Activated CD8-positive, alpha-beta memory T cell treated with anti-CD3 and anti-CD28 coated beads for 4 hours (primary cell): ENCODE data around the gene CCDC187.

Source experiments
- DNase-seq, 2 donors: peaks; one replicate each; pipeline ENCODE4 v3.0.0-alpha.2; 2020; ENCODE audit warnings: low read depth in 2 of 2

Gene CCDC187

DNA sequence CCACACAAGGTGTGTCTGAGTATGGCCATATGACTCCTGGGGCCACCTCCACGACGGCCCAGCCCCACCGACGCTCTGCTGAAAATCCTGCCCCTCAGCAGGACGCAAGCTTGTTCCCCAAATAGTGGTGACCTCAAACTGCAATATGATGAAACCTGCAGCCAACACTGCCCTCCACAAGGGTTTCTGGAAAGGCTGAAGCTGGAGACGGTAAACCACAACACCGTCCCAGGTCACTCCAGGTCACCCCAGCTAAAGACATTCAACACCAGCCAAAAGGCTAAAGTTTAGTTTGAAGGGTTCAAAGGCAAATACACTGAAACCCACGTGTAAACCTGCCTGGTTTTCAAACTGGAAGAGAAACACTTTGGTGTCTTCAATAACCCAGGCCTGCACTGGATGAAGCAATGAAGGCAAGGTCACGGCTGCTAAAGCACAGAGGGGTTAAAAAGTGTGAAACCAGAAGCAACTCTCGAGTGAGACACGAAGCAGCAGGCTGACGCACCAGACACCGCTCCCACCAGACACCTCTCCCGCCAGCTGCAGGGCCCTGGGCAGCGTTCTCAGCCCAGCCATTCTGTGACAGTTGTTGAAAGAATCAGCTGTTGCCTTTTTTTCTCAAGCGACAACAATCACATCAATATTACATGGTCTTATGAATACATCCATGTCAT lies 97.2 kb downstream of the CCDC187 start:
- DNase-seq, result no peak

DNA sequence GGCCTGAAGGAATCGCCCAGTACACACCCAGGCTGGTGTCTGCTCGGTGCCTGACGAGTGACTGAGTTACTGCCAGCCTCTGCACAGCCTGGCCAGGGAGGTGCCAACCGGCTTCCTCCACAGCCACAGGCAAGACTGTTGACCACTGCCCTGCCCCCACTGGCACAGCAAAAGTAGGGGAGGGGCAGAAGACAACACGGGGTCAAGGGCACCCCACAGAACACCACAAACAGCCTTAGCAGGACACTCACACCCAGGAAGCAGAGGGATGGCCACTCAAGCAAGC lies 98.2 kb downstream of the CCDC187 start:
- DNase-seq, result no peak

DNA sequence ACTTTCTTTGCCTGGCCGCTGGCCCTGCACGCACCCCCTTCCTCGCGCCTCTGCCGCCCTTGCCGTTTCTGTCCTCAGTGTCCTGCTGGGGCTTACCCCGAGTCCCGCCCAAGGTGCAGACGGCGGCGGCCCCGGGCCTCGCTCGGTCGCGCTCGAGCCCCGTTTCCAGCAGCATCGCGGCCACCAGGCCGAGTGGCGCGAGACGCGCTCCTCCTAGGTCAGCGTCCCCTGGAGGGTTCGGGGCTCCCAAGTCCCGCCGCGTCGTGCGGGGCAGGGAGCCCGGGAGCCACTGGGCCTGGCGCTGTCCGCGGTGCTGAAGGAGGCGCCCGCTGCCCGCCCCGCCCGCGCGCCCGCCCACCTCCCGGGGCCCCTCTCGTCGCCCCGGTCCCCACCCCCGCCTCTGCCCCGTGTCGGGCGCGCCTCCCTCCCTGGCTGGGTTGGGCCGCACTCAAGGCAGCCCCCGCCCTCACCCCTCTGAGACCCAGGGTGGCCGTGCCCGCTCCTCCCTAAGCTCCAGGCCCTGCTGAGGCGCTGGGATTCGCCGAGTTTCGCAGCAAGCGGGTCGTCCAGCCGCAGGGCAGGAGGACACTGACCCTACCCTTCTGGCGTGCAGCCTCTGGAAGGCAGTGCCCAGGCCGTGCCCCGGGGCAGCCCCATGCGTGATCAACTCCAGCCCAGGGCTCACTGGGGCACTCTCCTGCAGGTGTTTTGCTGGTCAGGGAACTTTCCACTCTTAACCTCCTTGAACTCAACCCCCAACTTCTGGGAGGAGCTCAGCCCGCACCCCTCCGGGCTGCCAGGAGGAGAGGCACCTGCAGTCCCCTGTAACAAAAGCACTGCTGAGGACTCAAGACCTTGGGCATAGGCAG lies 98.8 kb downstream of the CCDC187 start, which contains the start of gene LHX3:
Gene LHX3 (minus strand): TSS at position 291 of the 869 bp plus-strand sequence. CDS start 116 bp downstream, at position 175.
- DNase-seq, result no peak

DNA sequence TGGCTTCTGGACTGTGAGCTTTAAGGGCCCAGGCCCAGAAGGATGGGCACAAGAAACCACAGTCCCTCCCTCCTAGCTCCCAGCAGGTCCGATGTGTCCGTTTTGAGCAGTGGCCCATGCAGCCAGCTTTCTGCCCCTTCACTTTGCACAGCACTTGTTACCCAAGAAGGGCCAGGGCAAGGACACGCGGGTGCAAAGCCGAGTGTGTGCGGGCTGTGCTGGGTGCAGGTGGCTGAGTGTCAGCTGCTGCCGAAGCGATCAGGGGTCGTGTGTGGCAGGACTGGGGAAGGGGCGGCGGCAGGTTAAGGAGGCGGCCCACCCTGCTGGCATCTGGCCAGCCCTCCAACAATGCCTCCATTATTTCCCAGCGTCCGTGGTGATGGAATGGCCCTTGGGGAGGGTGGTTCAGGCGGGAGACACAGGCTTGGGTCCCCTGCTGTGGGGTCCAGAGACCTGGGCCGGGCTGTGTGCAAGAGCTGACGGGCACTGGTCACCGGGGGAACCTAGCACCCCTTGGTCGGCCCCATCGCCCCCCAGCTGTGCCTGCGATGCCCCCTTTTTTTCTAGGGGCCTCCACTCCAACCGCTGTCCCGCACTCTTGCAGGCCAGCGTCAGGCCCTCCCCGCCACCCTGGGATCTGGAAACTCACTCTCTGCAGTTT lies 99.6 kb downstream of the CCDC187 start:
- DNase-seq, result no peak

DNA sequence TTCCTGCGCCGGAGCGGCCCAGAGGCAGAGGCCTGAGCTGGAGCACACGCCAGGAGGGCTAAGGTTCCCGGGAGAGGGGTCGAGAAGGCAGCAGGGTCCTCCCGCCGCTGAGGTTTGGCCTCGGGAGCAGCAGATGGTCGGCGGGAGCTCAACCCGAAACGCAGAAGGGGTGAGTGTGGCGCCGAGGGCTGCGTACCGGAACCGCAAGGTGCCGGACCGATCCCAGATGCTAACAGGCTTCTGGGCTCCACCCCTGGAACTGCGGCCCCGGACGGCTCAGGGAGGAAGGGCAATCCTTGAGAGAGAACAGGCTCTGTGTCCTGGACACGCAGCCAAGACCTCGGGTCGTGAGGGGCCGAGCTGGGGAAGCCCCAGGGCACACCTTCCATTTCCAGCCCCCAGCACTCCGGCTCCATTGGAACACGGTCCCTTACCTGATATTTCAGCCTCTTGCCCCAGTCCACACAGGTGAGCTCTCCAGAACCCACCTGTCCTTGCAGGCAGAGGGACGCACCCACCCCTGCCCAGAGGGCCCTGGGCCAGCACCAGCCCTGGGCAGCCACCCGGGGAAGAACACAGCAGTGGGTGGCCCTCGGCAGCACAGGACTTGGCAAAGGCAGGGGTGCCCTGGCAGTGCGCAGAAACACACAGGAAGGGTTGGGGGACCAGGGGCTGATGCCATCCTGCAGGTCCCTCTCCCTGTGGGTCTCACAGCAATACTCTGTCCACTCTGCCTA lies 100.3 kb downstream of the CCDC187 start:
- DNase-seq, result no peak

DNA sequence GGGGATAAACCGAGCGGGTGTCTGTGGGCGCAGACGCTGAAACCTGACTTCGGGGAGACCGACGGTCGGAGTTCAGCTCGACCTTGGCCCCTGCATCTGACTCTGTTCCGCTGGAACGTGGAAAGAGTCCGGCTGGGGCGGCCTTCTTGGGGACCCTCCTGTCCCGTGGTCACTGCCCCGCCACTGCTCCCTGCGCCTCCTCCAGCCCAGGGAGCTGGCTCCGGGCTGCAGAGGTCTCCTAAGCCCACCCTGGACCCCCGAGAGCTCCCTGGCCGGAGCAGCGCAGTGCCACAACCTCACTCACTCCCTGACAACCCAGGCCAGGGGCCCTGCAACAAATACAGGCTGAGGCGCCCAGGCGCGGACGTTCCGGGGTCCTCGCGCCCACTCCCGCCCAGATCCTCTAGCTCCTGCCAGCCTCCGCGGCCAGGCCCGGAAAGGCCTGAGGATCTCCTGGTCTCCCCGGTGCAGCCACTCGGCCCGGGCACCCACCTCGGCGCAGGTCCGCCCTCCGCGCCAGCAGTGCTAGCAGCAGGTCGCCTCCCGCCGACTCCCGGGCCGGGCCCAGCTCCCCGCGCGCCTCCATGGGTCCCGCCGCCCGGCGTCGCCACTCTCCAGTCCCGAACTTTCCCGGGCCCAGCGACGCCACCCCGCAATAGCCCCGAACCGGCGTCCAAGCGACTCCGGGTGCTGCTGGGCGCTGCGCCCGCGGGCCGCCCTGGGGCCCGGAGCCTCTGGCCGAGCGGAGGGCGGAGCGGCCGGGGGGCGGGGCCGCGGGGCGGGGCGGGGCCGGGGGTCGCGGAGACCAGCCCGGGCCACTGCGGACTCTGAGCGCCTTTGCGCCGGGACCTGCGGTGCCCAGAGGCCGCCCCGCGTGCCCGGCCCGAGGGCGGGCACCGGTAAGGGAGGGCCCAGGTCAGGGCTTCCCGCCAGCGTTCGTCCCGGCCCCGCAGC lies 101.2 kb downstream of the CCDC187 start:
- no peak for DNase-seq

DNA sequence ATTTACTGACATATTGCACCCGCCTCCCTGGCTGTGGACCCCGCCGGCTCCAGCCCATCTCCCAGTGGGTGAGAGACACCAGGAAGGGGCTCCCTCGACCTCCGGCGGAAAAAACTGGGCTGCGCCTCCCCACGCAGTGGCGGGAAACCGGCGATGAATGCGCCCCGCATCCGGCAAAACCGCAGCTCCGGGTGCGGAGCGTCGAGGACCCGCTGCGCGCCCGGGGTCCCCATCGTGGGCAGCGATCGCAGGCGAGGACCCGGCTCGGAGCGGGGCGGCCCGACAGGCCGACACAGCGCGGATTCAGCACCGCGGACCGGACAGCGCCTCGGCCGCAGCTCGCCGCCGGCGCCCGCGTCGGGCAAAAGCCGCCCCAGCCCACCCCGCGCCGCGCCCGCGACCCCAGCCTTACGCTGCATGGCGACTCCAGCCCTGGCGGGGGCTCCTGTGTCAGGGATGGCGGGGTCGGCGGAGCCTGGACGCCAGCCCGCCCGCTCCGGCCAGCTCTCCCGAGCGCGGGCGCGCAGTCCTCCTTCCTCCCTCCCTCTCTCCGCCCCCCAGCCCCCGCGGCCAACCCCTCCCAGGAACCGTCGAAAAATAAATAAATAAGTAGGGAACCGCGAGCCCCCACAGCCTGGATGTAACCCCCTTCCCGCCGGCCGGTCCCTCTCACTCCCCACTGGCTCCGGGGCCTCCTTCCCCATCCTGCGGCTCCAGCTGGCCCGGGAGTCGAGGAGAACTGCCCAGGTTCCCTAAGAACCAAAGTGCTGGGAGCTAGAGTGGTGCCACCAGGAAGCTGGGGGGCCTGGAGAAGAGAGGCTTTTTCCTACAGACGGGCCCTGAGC lies 102.1 kb downstream of the CCDC187 start:
- DNase-seq, result no peak

DNA sequence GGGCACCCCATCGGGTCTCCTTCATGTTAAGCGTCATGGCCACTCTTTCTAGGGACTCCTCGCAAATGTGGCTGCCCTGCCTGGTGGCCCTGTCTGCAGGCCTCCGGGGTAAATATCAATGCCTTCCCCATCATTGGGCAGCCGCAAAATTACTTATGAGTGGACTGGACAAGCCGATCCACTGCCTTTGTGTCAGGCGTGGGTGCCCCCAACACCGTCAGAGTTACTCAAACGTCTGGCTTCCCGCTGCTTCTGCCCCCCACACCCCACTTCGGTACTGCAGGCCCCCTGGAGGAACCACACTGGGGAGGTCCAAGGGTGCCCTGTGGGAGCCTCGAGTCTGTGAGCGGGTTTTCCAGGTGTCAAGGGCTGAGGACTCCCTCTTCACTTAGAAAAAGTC lies 102.7 kb downstream of the CCDC187 start:
- no peak for DNase-seq

DNA sequence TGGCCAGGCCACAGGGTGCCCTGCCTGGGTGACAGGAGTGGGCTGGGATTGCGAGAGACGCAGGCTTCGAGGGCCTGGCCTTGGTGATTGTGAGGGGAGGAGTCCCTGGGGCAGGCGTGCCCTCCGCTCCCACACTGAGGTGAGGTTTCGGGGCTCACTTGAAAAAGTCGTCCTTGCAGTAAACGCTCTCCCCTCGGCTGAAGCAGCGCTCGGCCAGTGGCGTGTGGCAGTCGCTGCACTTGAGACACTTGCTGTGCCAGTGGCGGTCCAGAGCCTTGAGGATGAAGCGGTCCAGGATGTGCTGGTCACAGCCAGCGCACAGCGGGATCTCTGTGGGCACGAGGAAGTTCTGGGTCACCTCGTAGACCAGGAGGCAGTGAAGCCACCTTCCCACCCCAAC lies 103.5 kb downstream of the CCDC187 start:
- no peak for DNase-seq
